ACC112 (cell line): Measurements from ENCODE around the gene RAB3IP.
"Not testable (repeated sequence)": the region's sequence is repeated elsewhere in the genome, so short reads cannot be mapped to it uniquely, and the experiment has no call there.

Experiments
- H2AFZ ChIP-seq: fragments of 200-600 bp; sonication (generic); one replicate; pipeline ENCODE4 v1.6.0; 2017; ENCODE audit warnings: antibody characterized with exemption, low read length; ENCODE audit not compliant: unreplicated experiment
- H3K27ac ChIP-seq: fragments of 200-600 bp; sonication (generic); 2 replicates; pipeline ENCODE4 v1.5.1; 2014; ENCODE audit warnings: low read depth, mild to moderate bottlenecking, antibody characterized with exemption, low read length, moderate library complexity
- H3K27me3 ChIP-seq: fragments of 200-600 bp; sonication (generic); 2 replicates; pipeline ENCODE4 v1.6.1; 2014; ENCODE audit warnings: mild to moderate bottlenecking, antibody characterized with exemption, low read length, moderate library complexity, mixed read lengths; ENCODE audit not compliant: insufficient read depth
- H3K36me3 ChIP-seq: fragments of 200-600 bp; sonication (generic); 2 replicates; pipeline ENCODE4 v1.6.1; 2016; ENCODE audit warnings: mild to moderate bottlenecking, antibody characterized with exemption, low read length, moderate library complexity, mixed read lengths; ENCODE audit not compliant: insufficient read depth
- H3K4me1 ChIP-seq: fragments of 200-600 bp; sonication (generic); one replicate; pipeline ENCODE4 v1.6.1; 2016; ENCODE audit warnings: low read length, mixed read lengths; ENCODE audit not compliant: insufficient read depth, unreplicated experiment, control insufficient read depth
- H3K4me3 ChIP-seq: fragments of 200-600 bp; sonication (generic); 2 replicates; pipeline ENCODE4 v1.5.1; 2014; ENCODE audit warnings: mild to moderate bottlenecking, low read depth, low read length
- H3K79me2 ChIP-seq: fragments of 200-600 bp; sonication (generic); one replicate; pipeline ENCODE4 v1.6.0; 2016; ENCODE audit warnings: low read length; ENCODE audit not compliant: control insufficient read depth, unreplicated experiment, insufficient read depth

RAB3IP gene

DNA sequence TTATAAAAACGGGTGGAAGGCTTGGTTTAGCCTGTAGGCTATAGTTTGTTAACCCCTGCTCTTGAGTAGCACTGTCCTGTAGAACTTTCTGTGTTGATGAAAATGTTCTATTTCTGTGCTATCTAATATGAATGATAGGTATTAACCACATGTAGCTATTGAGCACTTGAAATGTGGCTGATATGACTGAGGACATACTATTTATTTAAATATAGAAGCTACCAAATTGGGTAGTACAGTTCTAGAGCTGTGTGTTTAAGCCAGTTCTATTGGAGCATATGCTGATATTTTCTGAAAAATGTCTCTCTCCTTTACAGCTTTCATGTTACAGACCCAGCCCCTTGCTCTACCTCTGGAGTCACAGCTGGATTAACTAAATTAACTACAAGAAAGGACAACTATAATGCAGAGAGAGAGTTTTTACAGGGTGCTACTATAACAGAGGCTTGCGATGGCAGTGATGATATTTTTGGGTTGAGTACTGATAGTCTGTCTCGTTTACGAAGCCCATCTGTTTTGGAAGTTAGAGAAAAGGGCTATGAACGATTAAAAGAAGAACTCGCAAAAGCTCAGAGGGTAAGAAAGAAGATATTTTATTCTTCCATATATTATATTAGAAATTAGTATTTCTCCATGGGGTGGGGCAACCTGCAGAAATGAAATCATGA lies 17.6 kb downstream of the RAB3IP start:
- H3K4me3 ChIP-seq, result no peak overlapping the region
- H2AFZ ChIP-seq, result no peak overlapping the region
- H3K27me3 ChIP-seq, result no peaks in the 10 kb centered on the region
- H3K4me1 ChIP-seq, result no peaks in the 10 kb centered on the region
- H3K36me3 ChIP-seq, result no peaks in the 10 kb centered on the region; the same call in 1 of the 2 replicates
- H3K27ac ChIP-seq, result no peak overlapping the region
- H3K79me2 ChIP-seq, result no peaks in the 10 kb centered on the region

DNA sequence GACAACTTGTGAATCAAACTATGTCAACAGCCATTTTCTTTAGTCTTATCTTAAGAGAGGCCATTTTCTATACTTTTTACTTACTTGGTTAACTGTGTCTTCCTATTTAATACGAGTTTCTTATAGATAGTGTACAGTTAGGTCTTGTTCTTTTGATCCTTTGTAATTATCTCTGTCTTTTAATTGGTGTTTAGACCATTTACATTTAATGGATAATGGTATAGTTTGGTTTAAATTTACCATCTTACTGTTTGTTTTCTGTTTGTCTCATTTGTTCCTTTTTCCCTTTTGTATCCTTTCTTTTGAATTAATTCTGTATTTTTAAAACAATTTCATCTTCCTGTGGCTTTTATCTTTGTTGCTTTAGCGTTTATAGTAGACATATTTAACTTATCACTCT lies 19.4 kb downstream of the RAB3IP start:
- no peak overlapping the region for H2AFZ ChIP-seq
- no peak overlapping the region for H3K27ac ChIP-seq
- H3K79me2 ChIP-seq, result no peaks in the 10 kb centered on the region
- H3K4me1 ChIP-seq, result no peaks in the 10 kb centered on the region
- H3K36me3 ChIP-seq, result no peaks in the 10 kb centered on the region; the same call in 1 of the 2 replicates
- H3K27me3 ChIP-seq, result no peaks in the 10 kb centered on the region
- H3K4me3 ChIP-seq, result no peak overlapping the region

DNA sequence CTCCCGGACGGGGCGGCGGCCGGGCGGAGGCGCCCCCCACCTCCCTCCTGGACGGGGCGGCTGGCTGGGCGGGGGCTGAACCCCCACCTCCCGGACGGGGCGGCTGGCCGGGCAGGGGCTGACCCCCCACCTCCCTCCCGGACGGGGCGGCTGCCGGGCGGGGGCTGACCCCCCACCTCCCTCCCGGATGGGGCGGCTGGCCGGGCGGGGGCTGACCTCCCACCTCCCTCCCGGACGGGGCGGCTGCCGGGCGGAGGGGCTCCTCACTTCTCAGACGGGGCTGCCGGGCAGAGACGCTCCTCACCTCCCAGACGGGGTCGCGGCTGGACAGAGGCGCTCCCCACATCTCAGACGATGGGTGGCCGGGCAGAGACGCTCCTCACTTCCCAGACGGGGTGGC lies 20.9 kb downstream of the RAB3IP start:
- not testable (repeated sequence) for H3K27ac ChIP-seq, H3K36me3 ChIP-seq, H3K4me3 ChIP-seq

DNA sequence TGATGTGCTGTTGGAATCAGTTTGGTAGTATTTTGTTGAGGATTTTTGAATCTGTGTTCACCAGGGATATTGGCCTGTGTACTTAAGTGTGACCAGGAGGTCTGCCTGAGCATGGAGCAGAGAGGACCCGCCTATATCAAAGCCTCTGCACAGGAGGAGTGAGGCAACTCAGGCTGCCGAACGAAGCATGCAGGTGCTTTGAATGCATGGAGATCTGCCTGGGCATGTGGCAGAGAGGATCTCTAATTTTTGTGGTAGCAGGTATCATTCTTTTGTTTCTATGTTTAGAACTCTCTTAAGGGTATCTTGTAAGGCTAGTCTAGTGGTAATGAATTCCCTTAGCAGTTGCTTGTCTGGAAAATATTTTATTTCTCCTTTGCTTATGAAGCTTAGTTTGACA lies 26.9 kb downstream of the RAB3IP start:
- H3K4me3 ChIP-seq, result no peak overlapping the region
- H3K27me3 ChIP-seq, result no peaks in the 10 kb centered on the region
- H3K27ac ChIP-seq, result no peak overlapping the region
- H3K79me2 ChIP-seq, result no peaks in the 10 kb centered on the region
- no peak overlapping the region for H2AFZ ChIP-seq
- no peaks in the 10 kb centered on the region for H3K4me1 ChIP-seq
- no peaks in the 10 kb centered on the region for H3K36me3 ChIP-seq

More for the DNA sequence above, 20.9 kb downstream of the RAB3IP start:
- H3K4me1 ChIP-seq, H3K27me3 ChIP-seq, H2AFZ ChIP-seq, H3K79me2 ChIP-seq: not testable (repeated sequence)

DNA sequence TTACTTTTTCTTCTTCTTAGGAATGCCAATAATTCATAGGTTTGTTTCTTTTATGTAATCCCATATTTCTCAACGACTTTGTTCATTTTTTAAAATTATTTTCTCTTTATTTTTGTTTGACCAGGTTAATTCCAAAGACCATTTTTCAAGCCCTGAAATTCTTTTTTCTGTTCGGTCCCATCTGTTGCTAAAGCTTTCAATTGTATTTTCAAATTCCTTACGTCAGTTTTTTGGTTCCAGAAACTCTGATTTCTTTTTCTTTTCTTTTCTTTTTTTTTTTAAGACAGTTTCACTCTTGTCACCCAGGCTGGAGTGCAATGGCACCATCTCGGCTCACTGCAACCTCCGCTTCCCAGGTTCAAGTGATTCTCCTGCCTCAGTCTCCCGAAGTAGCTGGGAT lies 27.6 kb downstream of the RAB3IP start:
- Histone ChIP-seq H3K36me3 (no peaks in the 10 kb centered on the region), H3K4me3 (no peak overlapping the region), H3K79me2 (no peaks in the 10 kb centered on the region), H3K27ac (no peak overlapping the region), H3K4me1 (no peaks in the 10 kb centered on the region), H3K27me3 (no peaks in the 10 kb centered on the region), H2AFZ (no peak overlapping the region)

DNA sequence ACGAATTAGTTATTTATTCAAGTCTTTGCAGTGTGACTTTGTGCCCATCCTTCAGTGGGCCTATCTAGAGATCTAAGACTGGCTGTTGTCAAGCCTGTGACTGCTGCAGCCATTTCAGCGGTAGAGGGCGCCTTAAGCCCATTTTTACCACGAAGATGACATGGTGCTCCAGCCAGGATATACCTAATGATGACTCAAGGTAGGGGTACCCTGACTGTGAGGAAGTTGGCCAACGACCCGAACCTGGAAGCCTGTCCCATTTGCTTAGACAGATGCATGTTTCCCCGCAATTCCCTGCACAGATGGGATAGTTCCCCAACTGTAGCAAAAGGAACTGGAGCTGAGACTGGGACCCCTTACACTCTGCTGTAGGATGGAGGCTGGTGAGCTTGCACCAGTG lies 41.3 kb downstream of the RAB3IP start:
- Histone ChIP-seq H3K27ac (no peak overlapping the region), H2AFZ (no peak overlapping the region), H3K79me2 (no peaks in the 10 kb centered on the region), H3K4me1 (no peaks in the 10 kb centered on the region), H3K27me3 (no peaks in the 10 kb centered on the region), H3K4me3 (no peak overlapping the region), H3K36me3 (no peaks in the 10 kb centered on the region)

DNA sequence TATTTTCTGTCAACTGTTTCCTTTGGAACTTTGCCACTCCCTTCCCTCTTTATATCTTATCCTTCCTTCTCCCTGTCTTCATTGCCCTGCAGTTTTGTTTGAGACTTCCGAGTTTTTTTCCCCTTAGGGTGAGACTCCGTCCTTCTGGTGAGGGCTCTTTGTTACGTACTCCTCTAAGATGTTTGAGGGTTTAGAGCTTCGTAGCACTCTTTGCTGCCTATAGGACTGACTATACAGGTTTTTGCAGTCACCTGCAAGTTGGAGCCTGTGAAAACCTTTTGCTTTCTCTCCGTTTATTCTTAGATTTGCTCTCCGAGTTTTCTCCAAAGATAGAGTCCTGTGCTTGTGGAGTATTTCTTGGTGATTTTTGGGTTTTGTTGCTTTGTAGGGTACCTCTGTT lies 44.7 kb downstream of the RAB3IP start:
- H3K27me3 ChIP-seq, result no peaks in the 10 kb centered on the region
- no peak overlapping the region for H2AFZ ChIP-seq
- H3K79me2 ChIP-seq, result no peaks in the 10 kb centered on the region
- no peak overlapping the region for H3K27ac ChIP-seq
- no peaks in the 10 kb centered on the region for H3K36me3 ChIP-seq
- H3K4me1 ChIP-seq, result no peaks in the 10 kb centered on the region
- H3K4me3 ChIP-seq, result no peak overlapping the region

DNA sequence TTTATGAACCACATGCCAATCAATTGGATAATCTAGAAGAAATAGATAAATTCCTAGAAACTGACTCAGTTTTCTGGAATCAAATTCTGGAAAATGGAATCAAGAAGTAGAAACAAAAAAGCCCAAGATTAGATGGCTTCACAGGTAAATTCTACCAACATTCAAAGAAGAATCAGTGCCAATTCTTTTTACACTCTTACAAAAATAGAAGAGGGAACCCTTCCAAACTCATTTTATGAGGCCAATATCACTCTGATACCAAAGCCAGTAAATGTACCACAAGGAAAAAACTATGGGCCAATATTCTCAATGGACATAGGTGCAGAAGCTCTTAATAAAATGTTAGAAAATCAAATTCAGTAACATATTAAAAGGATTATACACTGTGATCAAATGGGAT lies 50.7 kb downstream of the RAB3IP start:
- no peaks in the 10 kb centered on the region for H3K36me3 ChIP-seq
- no peak overlapping the region for H2AFZ ChIP-seq
- no peaks in the 10 kb centered on the region for H3K4me1 ChIP-seq
- H3K27me3 ChIP-seq, result no peaks in the 10 kb centered on the region
- no peak overlapping the region for H3K4me3 ChIP-seq
- no peak overlapping the region for H3K27ac ChIP-seq
- H3K79me2 ChIP-seq, result no peaks in the 10 kb centered on the region

DNA sequence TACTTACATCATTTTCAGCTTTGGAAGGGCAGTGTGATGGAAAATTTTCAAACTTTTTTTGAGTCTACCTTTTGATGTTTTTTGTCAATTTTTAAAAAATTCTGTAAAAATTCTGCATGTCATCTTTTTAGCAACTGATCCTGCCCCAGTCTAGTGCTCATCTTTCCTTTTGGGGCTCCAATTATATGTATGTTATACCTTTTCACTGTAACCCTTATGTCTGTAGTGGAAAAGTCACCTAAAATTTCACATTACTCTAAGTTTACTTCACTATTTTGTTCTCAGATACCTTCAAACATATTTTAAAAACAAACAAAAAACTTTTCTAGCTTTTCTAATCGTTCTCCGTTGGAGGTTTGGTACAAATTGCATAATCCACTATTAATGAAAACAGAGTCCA lies 53.9 kb downstream of the RAB3IP start:
- Histone ChIP-seq H3K36me3 (no peaks in the 10 kb centered on the region), H3K4me1 (no peaks in the 10 kb centered on the region)

DNA sequence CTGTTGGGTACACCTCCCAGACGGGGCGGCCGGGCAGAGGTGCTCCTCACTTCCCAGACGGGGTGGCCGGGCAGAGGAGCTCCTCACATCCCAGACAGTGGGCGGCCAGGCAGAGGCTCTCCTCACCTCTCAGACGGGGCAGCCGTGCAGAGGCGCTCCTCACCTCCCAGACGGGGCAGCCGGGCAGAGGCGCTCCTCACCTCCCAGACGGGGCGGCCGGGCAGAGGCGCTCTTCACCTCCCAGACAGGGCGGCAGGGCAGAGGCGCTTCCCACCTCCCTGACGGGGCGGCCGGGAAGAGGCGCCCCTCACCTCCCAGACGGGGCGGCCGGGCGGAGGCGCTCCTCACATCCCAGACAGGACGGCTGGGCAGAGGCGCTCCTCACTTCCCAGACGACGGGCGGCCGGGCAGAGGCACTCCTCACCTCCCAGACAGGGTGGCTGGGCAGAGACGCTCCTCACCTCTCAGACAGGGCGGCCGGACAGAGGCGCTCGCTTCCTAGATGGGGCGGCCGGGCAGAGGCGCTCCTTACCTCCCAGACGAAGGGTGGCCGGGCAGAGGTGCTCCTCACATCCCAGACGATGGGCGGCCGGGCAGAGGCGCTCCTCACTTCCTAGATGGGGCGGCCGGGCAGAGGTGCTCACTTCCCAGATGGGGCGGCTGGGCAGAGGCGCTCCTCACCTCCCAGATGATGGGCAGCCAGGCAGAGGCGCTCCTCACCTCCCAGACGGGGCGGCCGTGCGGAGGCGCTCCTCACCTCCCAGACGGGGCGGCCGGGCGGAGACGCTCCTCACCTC lies 68.6 kb downstream of the RAB3IP start:
- not testable (repeated sequence) for H3K36me3 ChIP-seq, H2AFZ ChIP-seq, H3K4me1 ChIP-seq, H3K27ac ChIP-seq, H3K27me3 ChIP-seq, H3K79me2 ChIP-seq, H3K4me3 ChIP-seq

More for the DNA sequence above, 53.9 kb downstream of the RAB3IP start:
- Histone ChIP-seq H2AFZ (no peak overlapping the region), H3K79me2 (no peaks in the 10 kb centered on the region), H3K27ac (no peak overlapping the region), H3K27me3 (no peaks in the 10 kb centered on the region), H3K4me3 (no peak overlapping the region)

DNA sequence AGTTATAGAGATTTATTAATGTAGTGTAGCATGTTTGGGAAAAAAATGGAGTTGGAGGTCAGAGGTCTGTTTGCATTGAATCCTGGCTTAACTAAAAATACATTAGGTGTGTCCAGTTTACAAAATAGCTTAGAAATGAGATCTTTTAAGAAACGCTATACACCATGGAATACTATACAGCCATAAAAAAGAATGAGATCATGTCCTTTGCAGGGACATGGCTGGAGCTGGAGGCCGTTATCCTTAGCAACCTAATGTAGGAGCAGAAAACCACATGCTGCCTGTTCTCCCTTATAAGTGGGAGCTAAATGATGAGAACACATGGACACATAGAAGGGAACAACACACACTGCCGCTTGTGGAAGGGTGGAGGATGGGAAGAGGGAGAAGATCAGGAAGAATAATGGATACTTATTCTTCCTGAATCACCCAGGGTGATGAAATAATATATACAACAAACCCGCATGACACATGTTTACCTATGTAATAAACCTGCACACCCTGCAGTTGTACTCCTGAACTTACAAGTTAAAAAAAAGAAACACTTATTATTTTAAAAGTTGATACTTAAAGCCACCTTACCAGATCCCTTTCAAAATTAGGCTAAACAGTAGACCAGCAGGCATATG lies 72.3 kb downstream of the RAB3IP start:
- Histone ChIP-seq H3K36me3 (no peaks in the 10 kb centered on the region), H3K4me1 (no peaks in the 10 kb centered on the region), H3K27ac (no peak overlapping the region), H3K4me3 (no peak overlapping the region), H3K79me2 (no peaks in the 10 kb centered on the region), H3K27me3 (no peaks in the 10 kb centered on the region), H2AFZ (no peak overlapping the region)
